A673 (cell line): Measurements from ENCODE around the gene TBC1D20. TPM values are rescaled to one million over a fixed set of nuclear protein-coding genes. Genes with fewer than 3 reads are reported as not detected.

Experiments
- BruUV-seq: library from RNA; stranded (reverse); fragments of 400-500 nt; replicated peaks from 2 replicates; lab custom pipeline; 2021; lab: Mats Ljungman, UMichigan
- CTCF ChIA-PET: fragments of 300-600 bp; sonication (Branson Sonifier 250); formaldehyde crosslinking; loops from one replicate; lab custom pipeline; 2022; ENCODE audit warnings: antibody characterized with exemption; lab: Charles Lee
- POLR2A ChIA-PET: fragments of 300-600 bp; sonication (Branson Sonifier 250); formaldehyde crosslinking; loops from one replicate; lab custom pipeline; 2022; ENCODE audit warnings: antibody characterized with exemption; ENCODE audit not compliant: low non-redundant PET; lab: Charles Lee
- DNase-seq: peaks from one replicate; pipeline ENCODE4 v3.0.0-alpha.2; 2015; ENCODE audit warnings: low spot score
- H3K27ac ChIP-seq: fragments of 200-600 bp; sonication (generic); 2 replicates; pipeline ENCODE4 v1.5.1; 2016; ENCODE audit warnings: mixed run types, low read depth, mild to moderate bottlenecking, mixed read lengths, antibody characterized with exemption, low read length; ENCODE audit not compliant: poor library complexity, severe bottlenecking
- H3K27me3 ChIP-seq: fragments of 200-600 bp; sonication (generic); replicated peaks from 2 replicates; pipeline ENCODE4 v1.6.1; 2017; ENCODE audit warnings: mixed run types, low read depth, mild to moderate bottlenecking, mixed read lengths, antibody characterized with exemption, low read length; ENCODE audit not compliant: insufficient read depth, poor library complexity
- H3K36me3 ChIP-seq: fragments of 200-600 bp; sonication (generic); 2 replicates; pipeline ENCODE4 v1.6.1; 2016; ENCODE audit warnings: mixed run types, mild to moderate bottlenecking, mixed read lengths, antibody characterized with exemption, low read length; ENCODE audit not compliant: insufficient read depth, poor library complexity, severe bottlenecking
- H3K4me1 ChIP-seq: fragments of 200-600 bp; sonication (generic); 2 replicates; pipeline ENCODE4 v1.6.1; 2017; ENCODE audit warnings: mixed run types, mild to moderate bottlenecking, mixed read lengths, antibody characterized with exemption, low read length; ENCODE audit not compliant: insufficient read depth, poor library complexity, severe bottlenecking
- H3K4me3 ChIP-seq: fragments of 200-600 bp; sonication (generic); 2 replicates; pipeline ENCODE4 v1.5.1; 2016; ENCODE audit warnings: low read depth, mixed run types, mild to moderate bottlenecking, mixed read lengths, low read length; ENCODE audit not compliant: poor library complexity, severe bottlenecking
- H3K9me3 ChIP-seq: fragments of 200-600 bp; sonication (generic); 2 replicates; pipeline ENCODE4 v1.6.1; 2016; ENCODE audit warnings: mixed run types, low read depth, mild to moderate bottlenecking, mixed read lengths, antibody characterized with exemption, low read length; ENCODE audit not compliant: poor library complexity, severe bottlenecking
- EZH2 ChIP-seq: fragments of 200-600 bp; sonication (generic); IDR thresholded peaks from 2 replicates; pipeline ENCODE4 v1.6.1; 2017; ENCODE audit warnings: borderline replicate concordance, low read depth, mild to moderate bottlenecking, mixed read lengths, antibody characterized with exemption, low read length; ENCODE audit not compliant: poor library complexity, severe bottlenecking
- intact Hi-C: fragments of 100-400 bp; cut with micrococcal nuclease; formaldehyde crosslinking; loops from one replicate; pipeline ENCODE4 v1.10.0; 2022; ENCODE audit not compliant: unreplicated experiment
- total RNA-seq: library from RNA; stranded (reverse); gene quantifications from 2 replicates; pipeline ENCODE4 v1.2.3, GENCODE V29; 2021
- TF ChIP-seq, protein P1 (sequence below): fragments of 300-800, 200-600 bp; sonication (generic); conservative IDR thresholded peaks from 2 replicates; pipeline ENCODE4 v1.5.1; 2017; ENCODE audit warnings: low read depth, mild to moderate bottlenecking, antibody characterized with exemption, low read length, moderate library complexity, mixed read lengths

TBC1D20 gene
- total RNA-seq, 1 experiment from 2014 or later = 34.3 TPM

DNA sequence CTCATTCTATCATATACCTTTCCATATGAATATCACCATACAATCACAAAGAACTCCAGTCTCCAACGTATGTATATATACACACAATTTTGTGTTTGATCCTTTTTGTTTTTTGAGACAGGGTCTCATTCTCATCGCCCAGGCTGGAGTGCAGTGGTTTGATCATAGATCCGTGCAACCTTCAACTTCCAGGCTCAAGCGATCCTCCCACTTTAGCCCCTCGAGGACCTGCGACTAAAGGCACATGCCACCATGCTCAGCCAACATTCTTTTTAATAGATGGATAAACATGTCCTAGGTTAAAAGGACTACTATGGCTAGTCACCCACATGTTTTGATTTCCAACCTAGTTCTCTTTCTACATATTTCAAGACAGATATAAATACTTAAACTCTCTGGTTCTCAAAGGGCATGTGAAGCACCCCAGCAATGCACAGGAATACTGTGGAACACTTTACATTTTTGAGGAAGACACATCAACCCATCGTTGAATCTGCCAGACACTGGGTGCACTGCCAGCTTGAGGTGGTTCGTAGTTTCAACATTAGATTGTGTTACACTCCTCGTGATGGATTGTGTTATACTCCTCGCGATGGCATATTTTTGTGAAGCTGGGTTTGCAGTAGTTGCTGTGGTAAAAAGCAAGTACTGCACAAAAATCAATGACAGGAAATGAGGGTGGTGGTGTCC lies 40.9 kb upstream of the TBC1D20 start:
- POLR2A ChIA-PET = no interaction called here

DNA sequence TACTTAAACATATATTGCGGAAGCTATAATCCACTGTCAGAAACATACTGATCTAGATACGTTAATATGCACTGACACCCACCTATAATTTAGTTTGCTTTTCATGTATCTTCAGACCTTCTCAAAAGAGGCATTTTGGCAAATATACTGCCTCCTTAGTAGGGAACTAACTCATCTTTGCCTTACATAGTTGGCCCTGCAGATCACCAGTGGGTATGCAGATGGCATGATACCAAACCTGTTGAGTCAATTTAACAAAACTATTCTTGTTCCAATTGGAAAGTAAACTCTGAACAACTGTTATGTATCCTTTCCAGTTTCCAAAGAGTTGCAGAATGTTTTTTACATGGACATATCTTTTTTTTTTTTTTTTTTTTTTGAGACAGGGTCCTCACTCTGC lies 35.6 kb upstream of the TBC1D20 start:
- no peak overlapping the region for H3K4me3 ChIP-seq
- ChIA-PET CTCF (no interaction called here), POLR2A (no interaction called here)
- no TSS peak for BruUV-seq
- H3K9me3 ChIP-seq = no peaks in the 10 kb centered on the region
- H3K4me1 ChIP-seq = no peaks in the 10 kb centered on the region
- H3K27me3 ChIP-seq = no peaks in the 10 kb centered on the region
- H3K27ac ChIP-seq = no peak overlapping the region
- no peak for DNase-seq
- peaks cover 90% of the 10 kb centered on the region for H3K36me3 ChIP-seq
- TF ChIP-seq EZH2 = no peak
- TF ChIP-seq, protein P1, sequence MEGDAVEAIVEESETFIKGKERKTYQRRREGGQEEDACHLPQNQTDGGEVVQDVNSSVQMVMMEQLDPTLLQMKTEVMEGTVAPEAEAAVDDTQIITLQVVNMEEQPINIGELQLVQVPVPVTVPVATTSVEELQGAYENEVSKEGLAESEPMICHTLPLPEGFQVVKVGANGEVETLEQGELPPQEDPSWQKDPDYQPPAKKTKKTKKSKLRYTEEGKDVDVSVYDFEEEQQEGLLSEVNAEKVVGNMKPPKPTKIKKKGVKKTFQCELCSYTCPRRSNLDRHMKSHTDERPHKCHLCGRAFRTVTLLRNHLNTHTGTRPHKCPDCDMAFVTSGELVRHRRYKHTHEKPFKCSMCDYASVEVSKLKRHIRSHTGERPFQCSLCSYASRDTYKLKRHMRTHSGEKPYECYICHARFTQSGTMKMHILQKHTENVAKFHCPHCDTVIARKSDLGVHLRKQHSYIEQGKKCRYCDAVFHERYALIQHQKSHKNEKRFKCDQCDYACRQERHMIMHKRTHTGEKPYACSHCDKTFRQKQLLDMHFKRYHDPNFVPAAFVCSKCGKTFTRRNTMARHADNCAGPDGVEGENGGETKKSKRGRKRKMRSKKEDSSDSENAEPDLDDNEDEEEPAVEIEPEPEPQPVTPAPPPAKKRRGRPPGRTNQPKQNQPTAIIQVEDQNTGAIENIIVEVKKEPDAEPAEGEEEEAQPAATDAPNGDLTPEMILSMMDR = no peak
- intact Hi-C loops = no loop called here

More for the DNA sequence above, 40.9 kb upstream of the TBC1D20 start:
- Histone ChIP-seq H3K27ac (no peak overlapping the region), H3K27me3 (no peaks in the 10 kb centered on the region), H3K4me3 (no peak overlapping the region), H3K36me3 (peaks cover 88% of the 10 kb centered on the region), H3K9me3 (no peaks in the 10 kb centered on the region), H3K4me1 (no peaks in the 10 kb centered on the region)
- no peak for DNase-seq
- intact Hi-C loops = no loop called here
- TF ChIP-seq EZH2 = no peak
- TF ChIP-seq, protein P1 = no peak
- BruUV-seq = no TSS peak
- CTCF ChIA-PET = no interaction called here

DNA sequence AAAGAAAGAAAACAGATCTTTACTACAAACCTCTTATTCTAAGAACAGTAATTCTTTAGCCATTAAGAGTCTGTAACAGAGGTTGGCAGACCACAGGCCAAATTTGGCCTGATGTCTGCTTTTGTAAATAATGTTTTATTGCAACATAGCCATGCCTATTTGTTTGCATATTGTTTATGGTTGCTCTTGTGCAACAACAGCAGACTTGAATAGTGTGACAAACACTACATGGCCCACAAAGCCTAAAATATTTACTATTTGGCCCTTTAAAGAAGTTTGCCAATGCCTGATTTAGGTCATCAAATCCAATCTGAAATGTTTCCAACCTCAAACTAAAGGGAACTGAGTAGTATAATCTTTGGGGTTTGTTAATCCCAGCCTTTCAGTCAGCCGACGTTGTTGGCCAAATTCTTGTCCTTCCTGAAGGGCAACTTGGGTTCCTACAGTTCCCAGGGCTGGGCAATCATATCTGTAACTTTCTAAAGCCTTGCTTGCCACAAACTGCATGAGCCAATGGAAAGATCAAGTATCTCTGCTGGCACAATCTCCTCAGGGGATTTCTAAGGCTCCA lies 33.9 kb upstream of the TBC1D20 start:
- Histone ChIP-seq H3K27ac (no peak overlapping the region), H3K27me3 (no peaks in the 10 kb centered on the region), H3K9me3 (no peaks in the 10 kb centered on the region), H3K36me3 (peaks cover 88% of the 10 kb centered on the region), H3K4me3 (no peak overlapping the region), H3K4me1 (no peaks in the 10 kb centered on the region)
- ChIA-PET CTCF (no interaction called here), POLR2A (no interaction called here)
- BruUV-seq = no TSS peak
- TF ChIP-seq EZH2 = no peak
- TF ChIP-seq, protein P1 = no peak
- DNase-seq = no peak
- intact Hi-C loops = no loop called here
